KOPT-K1 (cell line): Measurements from ENCODE around the gene IFITM10.

Source experiments
- H3K27ac ChIP-seq: fragments of 200-600 bp; sonication (generic); 2 replicates; pipeline ENCODE4 v1.5.1; 2016; ENCODE audit warnings: antibody characterized with exemption, mild to moderate bottlenecking, low read depth, low read length; ENCODE audit not compliant: poor library complexity, severe bottlenecking
- H3K36me3 ChIP-seq: fragments of 200-600 bp; sonication (generic); 2 replicates; pipeline ENCODE4 v1.5.1; 2017; ENCODE audit warnings: antibody characterized with exemption, mild to moderate bottlenecking, low read length, moderate library complexity; ENCODE audit not compliant: insufficient read depth
- H3K9me3 ChIP-seq: fragments of 200-600 bp; sonication (generic); 2 replicates; pipeline ENCODE4 v1.5.1; 2017; ENCODE audit warnings: antibody characterized with exemption, low read length, mild to moderate bottlenecking; ENCODE audit not compliant: insufficient read depth, poor library complexity, severe bottlenecking

Gene IFITM10

GRCh38 chr11:1750481-1750839, at the start of gene IFITM10:
IFITM10 (minus strand) TSS chr11:1750595; CDS start chr11:1750442, 153 bp downstream.
- Histone ChIP-seq H3K27ac (no peak within 1 kb of the TSS), H3K36me3 (peaks cover 33% of the 10 kb centered on the region; the same call in 1 of the 2 replicates)

GRCh38 chr11:1797391-1798125, 47.2 kb upstream of the IFITM10 start:
- Histone ChIP-seq H3K36me3 (no peaks in the 10 kb centered on the region), H3K27ac (no peak overlapping the region), H3K9me3 (no peaks in the 10 kb centered on the region)

More at GRCh38 chr11:1750481-1750839, at the start of gene IFITM10:
- no peaks in the 10 kb centered on the region for H3K9me3 ChIP-seq

GRCh38 chr11:1796413-1797011, 46.1 kb upstream of the IFITM10 start:
- Histone ChIP-seq H3K9me3 (no peaks in the 10 kb centered on the region), H3K36me3 (no peaks in the 10 kb centered on the region), H3K27ac (no peak overlapping the region)

- Histone ChIP-seq H3K36me3 (no peaks in the 10 kb centered on the region), H3K27ac (no peak overlapping the region), H3K9me3 (no peaks in the 10 kb centered on the region)
Observed at GRCh38 chr11:1793081-1793480, 42.7 kb upstream of the IFITM10 start.

GRCh38 chr11:1792461-1792860, 42.1 kb upstream of the IFITM10 start:
- H3K9me3 ChIP-seq, result no peaks in the 10 kb centered on the region
- no peak overlapping the region for H3K27ac ChIP-seq
- no peaks in the 10 kb centered on the region for H3K36me3 ChIP-seq

GRCh38 chr11:1791912-1792311, 41.5 kb upstream of the IFITM10 start:
- H3K36me3 ChIP-seq, result no peaks in the 10 kb centered on the region
- H3K9me3 ChIP-seq, result no peaks in the 10 kb centered on the region
- no peak overlapping the region for H3K27ac ChIP-seq

- Histone ChIP-seq H3K9me3 (no peaks in the 10 kb centered on the region), H3K27ac (no peak overlapping the region), H3K36me3 (no peaks in the 10 kb centered on the region)
Observed at GRCh38 chr11:1786466-1786865, 36.1 kb upstream of the IFITM10 start.

GRCh38 chr11:1785749-1786413, 35.5 kb upstream of the IFITM10 start:
- Histone ChIP-seq H3K27ac (no peak overlapping the region), H3K36me3 (no peaks in the 10 kb centered on the region), H3K9me3 (no peaks in the 10 kb centered on the region)

- no peak overlapping the region for H3K27ac ChIP-seq
- H3K9me3 ChIP-seq, result no peaks in the 10 kb centered on the region
- H3K36me3 ChIP-seq, result no peaks in the 10 kb centered on the region
Observed at GRCh38 chr11:1784761-1785650, 34.6 kb upstream of the IFITM10 start.

GRCh38 chr11:1783725-1784529, 33.5 kb upstream of the IFITM10 start:
- no peaks in the 10 kb centered on the region for H3K36me3 ChIP-seq
- H3K9me3 ChIP-seq, result no peaks in the 10 kb centered on the region
- H3K27ac ChIP-seq, result no peak overlapping the region

- no peaks in the 10 kb centered on the region for H3K36me3 ChIP-seq
- H3K9me3 ChIP-seq, result no peaks in the 10 kb centered on the region
- no peak overlapping the region for H3K27ac ChIP-seq
Observed at GRCh38 chr11:1782831-1783724, 32.7 kb upstream of the IFITM10 start.

GRCh38 chr11:1782031-1782590, 31.7 kb upstream of the IFITM10 start:
- Histone ChIP-seq H3K9me3 (no peaks in the 10 kb centered on the region), H3K36me3 (no peaks in the 10 kb centered on the region), H3K27ac (no peak overlapping the region)

- no peaks in the 10 kb centered on the region for H3K36me3 ChIP-seq
- no peaks in the 10 kb centered on the region for H3K9me3 ChIP-seq
- H3K27ac ChIP-seq, result no peak overlapping the region
Observed at GRCh38 chr11:1781593-1781975, 31.2 kb upstream of the IFITM10 start.
